CD4-positive, alpha-beta T cell treated with Interferon gamma for 1 hour (primary cell): Measurements from ENCODE around the gene MALRD1.
"Not testable (repeated sequence)": the region's sequence is repeated elsewhere in the genome, so short reads cannot be mapped to it uniquely, and the experiment has no call there.

Source experiments
- DNase-seq: peaks from one replicate; pipeline ENCODE4 v3.0.0-alpha.2; 2020

Gene MALRD1

GRCh38 chr10:19499291-19499770, 450.7 kb downstream of the MALRD1 start:
- no peak for DNase-seq

DNA sequence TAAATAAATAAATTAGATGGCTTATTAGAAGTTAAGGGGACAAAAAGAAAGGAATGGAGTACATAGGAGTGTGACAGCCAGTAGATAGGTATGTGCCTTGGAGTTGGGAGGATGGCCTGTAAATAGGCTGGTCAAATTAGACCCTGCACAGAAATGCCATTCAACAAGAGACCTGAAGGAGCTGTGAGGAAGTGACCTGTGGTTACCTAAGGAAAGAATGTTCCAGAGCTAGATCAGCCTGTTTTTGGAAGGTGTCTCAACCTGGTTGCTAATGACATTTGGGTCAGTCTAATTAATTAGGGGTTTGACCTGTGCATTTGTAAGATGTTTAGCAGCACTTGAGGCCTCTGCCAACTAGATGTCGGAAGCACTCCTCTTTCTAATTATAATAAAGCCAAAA, 452.4 kb downstream of the MALRD1 start:
- DNase-seq, result no peak

GRCh38 chr10:19505320-19506312, 457.0 kb downstream of the MALRD1 start:
- no peak for DNase-seq

DNA sequence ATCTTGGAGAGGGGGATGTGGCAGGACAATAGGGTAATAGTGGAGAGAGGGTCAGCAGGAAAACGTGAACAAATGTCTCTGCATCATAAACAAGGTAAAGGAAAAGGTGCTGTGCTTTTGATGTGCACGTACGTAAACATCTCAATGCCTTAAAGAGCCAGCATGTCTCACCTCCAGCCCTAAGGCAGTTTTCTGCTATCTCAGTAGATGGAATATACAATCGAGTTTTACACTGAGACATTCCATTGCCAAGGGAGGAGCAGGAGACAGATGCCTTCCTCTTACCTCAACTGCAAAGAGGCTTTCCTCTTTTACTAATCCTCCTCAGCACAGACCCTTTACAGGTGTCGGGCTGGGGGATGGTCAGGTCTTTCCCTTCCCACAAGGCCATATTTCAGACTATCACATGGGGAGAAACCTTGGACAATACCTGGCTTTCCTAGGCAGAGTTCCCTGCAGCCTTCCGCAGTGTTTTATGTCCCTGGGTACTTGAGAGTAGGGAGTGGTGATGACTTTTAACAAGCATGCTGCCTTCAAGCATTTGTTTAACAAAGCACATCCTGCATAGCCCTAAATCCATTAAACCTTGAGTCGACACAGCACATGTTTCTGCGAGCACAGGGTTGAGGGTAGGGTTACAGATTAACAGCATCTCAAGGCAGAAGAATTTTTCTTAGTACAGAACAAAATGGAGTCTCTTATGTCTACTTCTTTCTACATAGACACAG, 461.6 kb downstream of the MALRD1 start:
- DNase-seq, result not testable (repeated sequence)

GRCh38 chr10:19518109-19518508, 469.5 kb downstream of the MALRD1 start:
- no peak for DNase-seq

- no peak for DNase-seq
Measured at GRCh38 chr10:19518632-19519031, 470.0 kb downstream of the MALRD1 start.

GRCh38 chr10:19531324-19531723, 482.7 kb downstream of the MALRD1 start:
- no peak for DNase-seq

DNA sequence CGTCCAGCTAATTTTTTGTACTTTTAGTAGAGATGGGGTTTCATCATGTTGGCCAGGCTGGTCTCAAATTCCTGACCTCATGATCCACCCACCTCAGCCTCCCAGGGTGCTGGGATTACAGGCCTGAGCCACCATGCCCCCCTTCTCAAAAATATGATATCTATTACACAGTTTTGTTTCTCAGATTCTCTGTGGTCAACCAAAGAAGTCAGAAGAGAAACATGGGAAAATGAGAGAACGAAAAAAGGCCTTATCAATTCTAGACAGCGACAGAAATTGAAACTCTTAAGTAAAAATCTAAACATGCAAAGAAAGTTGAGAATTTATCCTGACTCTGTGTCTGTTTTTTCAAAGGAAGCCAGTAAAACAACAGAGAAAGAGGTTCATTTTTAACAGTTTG, 483.8 kb downstream of the MALRD1 start:
- no peak for DNase-seq

- DNase-seq, result no peak
Measured at GRCh38 chr10:19541299-19541698, 492.7 kb downstream of the MALRD1 start.

- DNase-seq, result no peak
Measured at GRCh38 chr10:19546224-19546623, 497.6 kb downstream of the MALRD1 start.

DNA sequence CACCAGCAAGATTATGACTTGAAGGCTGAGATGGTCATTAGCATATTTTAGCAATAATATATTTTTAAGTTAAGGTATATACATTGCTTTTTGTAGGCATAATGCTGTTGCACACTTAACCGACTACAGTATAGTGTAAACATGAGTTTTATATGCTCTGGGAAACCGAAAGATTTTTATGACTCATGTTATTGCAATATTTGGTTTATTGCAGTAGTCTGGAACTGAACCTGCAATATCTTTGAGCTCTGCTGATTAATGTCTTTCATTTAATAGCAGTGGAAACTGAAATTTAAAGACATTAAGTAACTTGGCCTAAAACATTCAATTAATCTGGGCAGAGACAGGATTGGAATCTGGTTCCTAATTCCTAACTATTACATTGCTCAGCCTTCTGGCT, 500.9 kb downstream of the MALRD1 start:
- DNase-seq, result no peak

DNA sequence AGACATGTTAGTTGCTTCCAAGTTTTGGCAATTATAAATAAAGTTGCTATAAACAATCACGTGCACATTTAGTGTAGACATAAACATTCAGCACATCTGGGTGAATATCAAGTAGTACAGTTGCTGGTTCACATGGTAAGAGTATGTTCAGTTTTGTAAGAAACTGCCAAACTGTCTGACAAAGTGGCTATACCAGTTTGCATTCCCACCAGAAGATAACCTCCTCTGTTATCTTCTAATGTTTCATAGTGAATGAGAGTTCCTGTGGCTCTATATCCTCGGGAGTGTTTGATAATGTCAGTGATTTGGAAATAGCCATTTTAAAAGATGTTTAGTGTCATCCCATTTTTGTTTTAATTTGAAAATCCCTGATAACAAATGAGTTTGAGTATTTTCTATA, 508.1 kb downstream of the MALRD1 start:
- no peak for DNase-seq

GRCh38 chr10:19561181-19561580, 512.6 kb downstream of the MALRD1 start:
- DNase-seq, result no peak

GRCh38 chr10:19563388-19564141, 515.0 kb downstream of the MALRD1 start:
- DNase-seq, result no peak

DNA sequence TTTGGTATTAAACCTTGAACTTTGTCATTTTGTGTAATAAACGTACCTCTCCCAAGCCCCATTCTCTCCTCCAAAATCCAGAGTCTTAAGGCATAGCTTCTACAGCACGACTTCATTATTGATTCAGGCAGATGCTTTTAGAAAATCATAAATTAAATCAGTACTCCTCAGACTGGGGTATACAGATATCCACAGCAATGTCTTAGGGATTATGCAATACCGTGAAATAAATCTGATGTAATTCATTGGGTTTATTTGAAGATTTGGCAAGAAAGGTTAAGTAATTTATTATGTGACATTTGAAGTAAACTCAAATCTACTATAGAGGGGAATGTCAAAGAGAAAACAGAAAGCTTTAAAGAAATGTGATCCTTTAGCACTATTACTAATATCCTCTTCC, 521.5 kb downstream of the MALRD1 start:
- DNase-seq, result no peak

- no peak for DNase-seq
Measured at GRCh38 chr10:19570991-19571390, 522.4 kb downstream of the MALRD1 start.

DNA sequence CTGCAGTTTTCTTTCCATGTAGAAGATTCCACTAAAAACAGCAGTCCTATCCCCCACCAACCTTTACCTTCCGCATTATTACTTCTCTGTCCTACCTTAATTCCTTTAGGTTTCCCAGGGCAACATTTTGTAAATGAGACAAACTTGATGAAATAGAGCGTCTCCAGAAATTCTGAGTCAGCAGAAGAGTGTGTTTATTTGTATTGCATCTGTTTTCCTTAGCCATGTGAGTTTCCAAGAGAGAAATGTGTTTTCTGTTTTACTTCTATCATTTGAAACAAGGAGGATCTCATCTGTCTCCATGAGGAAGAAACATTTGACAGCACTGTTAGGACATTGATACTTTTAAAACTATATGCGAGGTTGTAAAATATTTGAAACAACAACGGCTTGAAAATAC, 523.5 kb downstream of the MALRD1 start:
- no peak for DNase-seq

DNA sequence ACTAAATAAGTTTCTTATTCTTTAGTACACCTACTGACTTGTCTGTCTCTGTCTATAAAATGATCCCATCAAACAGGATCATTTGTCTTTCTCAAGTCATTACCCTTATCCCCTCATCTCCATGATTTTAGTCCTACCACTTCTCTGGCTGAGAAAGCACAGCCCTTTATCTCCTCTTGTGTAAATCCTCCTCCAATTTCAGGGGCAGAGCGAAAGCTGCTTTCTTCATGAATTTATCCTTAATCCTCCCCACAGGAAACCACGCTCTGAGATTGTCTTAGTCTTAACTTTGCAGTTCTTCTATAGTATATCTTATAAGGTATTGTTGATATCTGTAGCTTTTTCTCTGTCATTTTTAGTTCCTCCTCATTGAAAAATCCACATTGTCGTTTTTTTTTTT, 528.0 kb downstream of the MALRD1 start:
- DNase-seq, result no peak

DNA sequence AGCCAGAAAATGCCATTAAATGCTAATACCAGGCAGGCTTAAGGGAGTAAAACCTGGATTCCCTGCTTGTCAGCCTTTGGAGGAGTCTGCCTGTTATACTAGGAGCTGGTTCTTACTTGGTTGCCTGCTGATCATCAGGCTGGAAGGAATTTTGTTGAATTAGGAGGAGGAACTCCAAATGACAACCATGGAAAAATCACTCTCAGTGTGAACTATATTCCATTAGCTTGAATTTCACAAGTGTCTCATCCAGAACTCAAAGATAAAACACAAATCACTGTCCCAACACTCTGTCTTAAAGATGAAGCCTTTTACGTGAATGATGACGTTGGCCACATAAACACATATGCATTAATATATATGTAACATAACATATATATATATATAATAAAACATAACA, 528.8 kb downstream of the MALRD1 start:
- no peak for DNase-seq

- DNase-seq, result no peak
Measured at GRCh38 chr10:19577807-19578206, 529.2 kb downstream of the MALRD1 start.

DNA sequence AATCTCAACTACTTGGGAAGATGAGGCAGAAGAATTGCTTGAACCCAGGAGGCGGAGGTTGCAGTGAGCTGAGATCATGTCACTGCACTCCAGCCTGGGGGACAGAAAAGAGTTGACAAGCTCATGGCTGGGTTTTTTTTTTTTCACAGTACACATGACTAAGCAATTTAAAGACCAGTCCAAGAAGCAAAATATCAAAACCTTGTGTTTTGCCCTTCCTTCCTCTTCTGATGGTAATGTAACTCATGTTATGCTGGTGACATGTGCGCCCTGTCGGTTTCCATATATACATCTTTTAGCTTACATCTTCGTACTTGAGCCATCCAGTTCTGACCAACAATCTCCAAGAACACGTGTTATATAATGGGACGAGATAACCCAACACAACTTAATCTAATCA, 530.0 kb downstream of the MALRD1 start:
- no peak for DNase-seq

- DNase-seq, result no peak
Measured at GRCh38 chr10:19579761-19580545, 531.4 kb downstream of the MALRD1 start.
